Astrocyte of the hippocampus (primary cell): ENCODE results near the gene SPSB1.

ENCODE experiments used
- DNase-seq: peaks from one replicate; pipeline ENCODE4 v3.0.0; 2011; ENCODE audit warnings: low read depth, low spot score

Gene SPSB1

DNA sequence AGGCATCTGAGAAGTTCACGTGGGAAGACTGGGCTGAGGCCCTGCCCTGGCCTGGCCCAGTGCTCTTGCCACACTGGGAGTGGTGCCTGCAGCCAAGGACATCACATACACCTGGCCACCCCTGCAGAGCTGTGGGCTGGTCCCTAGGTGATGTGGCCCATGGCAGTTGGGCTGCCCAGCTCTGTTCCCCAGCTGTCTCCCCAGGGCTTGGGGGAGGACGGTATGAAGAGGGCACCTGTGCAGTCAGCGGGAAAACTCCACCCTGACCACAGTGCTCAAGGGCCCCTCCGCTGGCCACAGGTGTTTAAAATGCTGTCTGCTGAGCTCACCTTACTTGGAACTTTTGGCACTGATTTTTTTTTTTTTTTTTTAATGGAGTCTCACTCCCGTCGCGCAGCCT lies 126.2 kb downstream of the SPSB1 start:
- no peak for DNase-seq
